Measurements from ENCODE around the gene THNSL1.

DNA sequence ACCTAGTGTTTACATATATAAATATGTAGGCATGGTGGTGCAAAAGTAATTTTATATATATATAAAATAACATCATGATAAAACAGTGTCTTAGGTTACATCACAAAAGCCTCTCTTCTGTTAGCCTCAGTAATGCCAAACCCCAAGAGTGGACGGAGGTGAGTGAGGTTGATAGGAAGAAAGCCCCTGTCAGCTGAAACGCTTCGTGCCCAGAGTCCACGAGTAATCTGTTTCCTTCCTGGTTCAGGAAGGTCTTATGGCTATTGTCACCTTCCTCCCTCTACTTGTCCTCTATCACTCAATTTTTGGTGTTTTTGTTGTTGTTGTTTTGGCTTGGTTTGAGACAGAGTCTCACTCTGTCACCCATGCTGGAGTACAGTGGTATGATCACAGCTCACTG lies 41.5 kb downstream of the THNSL1 start:
- TF ChIP-seq EZH2 (IDR thresholded peaks at IDR 0.05; ENCODE audit: borderline replicate concordance, insufficient read depth, low read length, poor library complexity, severe bottlenecking) (no peak), RAD21 (conservative IDR thresholded peaks at IDR 0.05) (no peak)
- TF ChIP-seq, protein P1, sequence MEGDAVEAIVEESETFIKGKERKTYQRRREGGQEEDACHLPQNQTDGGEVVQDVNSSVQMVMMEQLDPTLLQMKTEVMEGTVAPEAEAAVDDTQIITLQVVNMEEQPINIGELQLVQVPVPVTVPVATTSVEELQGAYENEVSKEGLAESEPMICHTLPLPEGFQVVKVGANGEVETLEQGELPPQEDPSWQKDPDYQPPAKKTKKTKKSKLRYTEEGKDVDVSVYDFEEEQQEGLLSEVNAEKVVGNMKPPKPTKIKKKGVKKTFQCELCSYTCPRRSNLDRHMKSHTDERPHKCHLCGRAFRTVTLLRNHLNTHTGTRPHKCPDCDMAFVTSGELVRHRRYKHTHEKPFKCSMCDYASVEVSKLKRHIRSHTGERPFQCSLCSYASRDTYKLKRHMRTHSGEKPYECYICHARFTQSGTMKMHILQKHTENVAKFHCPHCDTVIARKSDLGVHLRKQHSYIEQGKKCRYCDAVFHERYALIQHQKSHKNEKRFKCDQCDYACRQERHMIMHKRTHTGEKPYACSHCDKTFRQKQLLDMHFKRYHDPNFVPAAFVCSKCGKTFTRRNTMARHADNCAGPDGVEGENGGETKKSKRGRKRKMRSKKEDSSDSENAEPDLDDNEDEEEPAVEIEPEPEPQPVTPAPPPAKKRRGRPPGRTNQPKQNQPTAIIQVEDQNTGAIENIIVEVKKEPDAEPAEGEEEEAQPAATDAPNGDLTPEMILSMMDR (IDR thresholded peaks at IDR 0.05; ENCODE audit: poor library complexity, severe bottlenecking): no peak
